GDM1 (cell line): ENCODE data around the gene RAPGEF3.

Experiments
- DNase-seq: peaks from one replicate; lab custom pipeline; 2025; lab: John Stamatoyannopoulos, UW

The RAPGEF3 gene

DNA sequence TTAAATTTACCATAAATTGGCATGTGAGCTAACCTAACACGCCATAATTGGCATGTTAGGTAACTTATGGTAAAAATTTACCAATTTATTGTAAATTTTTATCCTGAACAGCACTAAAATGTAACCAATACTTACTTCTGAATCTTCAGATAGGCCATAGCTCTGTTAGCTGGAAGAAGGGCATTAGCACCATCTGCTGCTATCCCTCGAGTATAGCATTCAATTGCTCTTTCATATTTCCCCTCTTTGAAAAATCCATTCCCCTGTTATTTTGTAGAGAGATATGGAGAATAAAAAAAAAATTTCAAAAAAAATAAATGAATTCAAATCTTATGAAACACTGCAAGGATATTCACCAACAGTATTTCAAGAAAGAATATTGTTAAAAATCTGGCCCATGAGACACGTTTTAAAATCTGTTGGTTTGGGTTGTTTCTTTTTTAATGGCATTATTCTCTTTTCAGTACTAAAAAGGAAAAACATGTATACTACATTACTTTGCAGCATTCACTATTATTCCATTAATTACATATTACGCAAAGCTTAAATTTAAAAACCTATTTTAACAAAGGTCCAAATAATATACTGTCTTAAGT is 71.9 kb downstream of the RAPGEF3 start:
- DNase-seq = no peak
